ENCODE measurements around the gene IQSEC1. TPM values are rescaled to one million over a fixed set of nuclear protein-coding genes. Genes with fewer than 3 reads are reported as not detected.

Gene IQSEC1
- total and polyA plus RNA-seq, 2 donors (not counting 3 experiments of a cell fraction or from before 2014, with no cell fraction given): 5.2 to 18.0 TPM

GRCh38 chr3:12953201-12953995 lies 119.8 kb downstream of the IQSEC1 start:
- H3K9me3 ChIP-seq (replicated peaks; ENCODE audit: control insufficient read depth, insufficient read depth, low read length): no peaks in the 10 kb centered on the region
- POLR2A ChIA-PET: no interaction called here
- peaks cover 22% of the 10 kb centered on the region for H3K4me1 ChIP-seq (ENCODE audit: control insufficient read depth, extremely low read depth, insufficient read depth, low read length)
- H2AFZ ChIP-seq (ENCODE audit: low read depth, low read length): no peak overlapping the region
- BruUV-seq (replicated peaks): no TSS peak
- no peaks in the 10 kb centered on the region for H3K9me1 ChIP-seq (replicated peaks; ENCODE audit: control insufficient read depth, extremely low read depth, insufficient read depth, low read length)
- CTCF ChIA-PET: no interaction called here
- no peak overlapping the region for H3K4me2 ChIP-seq (ENCODE audit: insufficient read depth, low read length)
- no peaks in the 10 kb centered on the region for H4K20me1 ChIP-seq (replicated peaks; ENCODE audit: control insufficient read depth, extremely low read depth, insufficient read depth, low read length)
- no peak overlapping the region for H3K4me3 ChIP-seq (replicated peaks in 1 of 3; ENCODE audit: insufficient read depth in 1 of 3, low read depth in 1 of 3, low read length in 3 of 3)
- TF ChIP-seq MAX (IDR thresholded peaks at IDR 0.05; ENCODE audit: insufficient read depth, insufficient read length): no peak
- TF ChIP-seq GATA2 (IDR thresholded peaks at IDR 0.05; ENCODE audit: insufficient read depth, insufficient read length, low read depth, low read length): no peak
- TF ChIP-seq CTCF (IDR thresholded peaks at IDR 0.05; ENCODE audit: extremely low read depth in 1 of 2, insufficient read depth in 1 of 2, low read depth in 1 of 2, low read length in 2 of 2): no peak
- TF ChIP-seq POLR2AphosphoS5 (IDR thresholded peaks at IDR 0.05; ENCODE audit: insufficient read depth, low read depth, low read length): no peak
- TF ChIP-seq MYC (IDR thresholded peaks at IDR 0.05; ENCODE audit: low read depth, low read length): no peak
- TF ChIP-seq EZH2 (IDR thresholded peaks at IDR 0.05; ENCODE audit: borderline replicate concordance, low read depth, low read length, severe bottlenecking): no peak
- TF ChIP-seq FOS (IDR thresholded peaks at IDR 0.05; ENCODE audit: borderline replicate concordance, insufficient read depth, low read length): no peak
- no peak for TF ChIP-seq POLR2A (IDR thresholded peaks at IDR 0.05; ENCODE audit: low read depth, low read length)
- no peak for TF ChIP-seq JUN (IDR thresholded peaks at IDR 0.05; ENCODE audit: borderline replicate concordance, insufficient read depth, insufficient read length, low read depth)
- FAIRE-seq: no peak
- no peaks in the 10 kb centered on the region for H3K79me2 ChIP-seq (ENCODE audit: control insufficient read depth, insufficient read depth, low read length)
- H3K9ac ChIP-seq (replicated peaks; ENCODE audit: extremely low read depth, insufficient read depth, low read length): no peak overlapping the region
- no peak for DNase-seq (ENCODE audit: low read depth, low spot score)
- no peak overlapping the region for H3K27ac ChIP-seq (ENCODE audit: insufficient read depth, low read depth, low read length)
- dilution Hi-C loops (cut with MboI; ENCODE audit: extremely low pct_ligation_motif_present, low sequenced_read_pairs) (no loop called here), intact Hi-C loops (cut with micrococcal nuclease) (no loop called here)
- no peaks in the 10 kb centered on the region for H3K27me3 ChIP-seq (ENCODE audit: control insufficient read depth in 2 of 2, insufficient read depth in 2 of 2, low read length in 2 of 2)
- H3K36me3 ChIP-seq (ENCODE audit: control insufficient read depth in 2 of 2, extremely low read depth in 1 of 2, insufficient read depth in 2 of 2, low read length in 2 of 2): no peaks in the 10 kb centered on the region
